HepG2 (cell line): ENCODE results near the gene CD84.
"Not testable (repeated sequence)": the region's sequence is repeated elsewhere in the genome, so short reads cannot be mapped to it uniquely, and the experiment has no call there.

Source experiments
- CREB3 ChIP-seq: sonication (generic); formaldehyde crosslinking; IDR thresholded peaks from 2 replicates; pipeline ENCODE4 v1.5.0; 2020; ENCODE audit warnings: missing genetic modification reagents
- CTCF ChIP-seq: sonication (generic); formaldehyde crosslinking; IDR thresholded peaks from 2 replicates; pipeline ENCODE4 v1.5.0; 2020; ENCODE audit warnings: mild to moderate bottlenecking, missing genetic modification reagents, moderate library complexity
- FUBP1 ChIP-seq: sonication (generic); formaldehyde crosslinking; IDR thresholded peaks from 2 replicates; pipeline ENCODE4 v1.5.1; 2020; ENCODE audit warnings: missing genetic modification reagents, mild to moderate bottlenecking, borderline replicate concordance
- GABPA ChIP-seq, 2 experiments: IDR thresholded peaks; 2 replicates each; pipeline ENCODE4 v1.6.1; 2011 to 2016; ENCODE audit warnings: low read depth in 2 of 2, low read length in 1 of 2, missing biosample characterization in 1 of 2, missing genetic modification characterization in 1 of 2
- GZF1 ChIP-seq: sonication (generic); formaldehyde crosslinking; IDR thresholded peaks from 2 replicates; pipeline ENCODE4 v1.5.1; 2020; ENCODE audit warnings: mild to moderate bottlenecking, missing genetic modification reagents
- HDAC2 ChIP-seq: sonication (generic); formaldehyde crosslinking; IDR thresholded peaks from 2 replicates; pipeline ENCODE4 v1.4.0; 2020; ENCODE audit warnings: missing genetic modification reagents
- MNT ChIP-seq: fragments of 450-650 bp; IDR thresholded peaks from 2 replicates; pipeline ENCODE4 v1.6.1; 2016
- PHF5A ChIP-seq: IDR thresholded peaks from one replicate; pipeline ENCODE4 v1.6.1; 2018; ENCODE audit warnings: low read depth, missing genetic modification reagents; ENCODE audit not compliant: unreplicated experiment
- TARDBP ChIP-seq: sonication (generic); formaldehyde crosslinking; IDR thresholded peaks from 2 replicates; pipeline ENCODE4 v1.8.0; 2022; ENCODE audit warnings: mild to moderate bottlenecking, missing genetic modification reagents
- ZBTB7A ChIP-seq: sonication (generic); formaldehyde crosslinking; IDR thresholded peaks from 2 replicates; pipeline ENCODE4 v1.8.0; 2022; ENCODE audit warnings: mild to moderate bottlenecking, missing genetic modification reagents

GRCh38 chr1:160531809-160532556 is 47.3 kb downstream of the CD84 start:
- TF ChIP-seq FUBP1 (CRISPR knock-in tag); MNT; TARDBP (CRISPR knock-in tag); PHF5A; CTCF (CRISPR knock-in tag); HDAC2 (CRISPR knock-in tag); GZF1 (CRISPR knock-in tag); CREB3 (CRISPR knock-in tag); GABPA (IDR thresholded peaks at IDR 0.05; ENCODE audit: low read depth, low read length); GABPA (CRISPR knock-in tag; IDR thresholded peaks at IDR 0.05; ENCODE audit: low read depth); ZBTB7A (CRISPR knock-in tag): not testable (repeated sequence)
